NCI-H2029 treated with DMSO at 0.1 percent for 48 hours (cell line): ENCODE results near the gene DNAH8.
"Not testable (repeated sequence)": the region's sequence is repeated elsewhere in the genome, so short reads cannot be mapped to it uniquely, and the experiment has no call there.

ENCODE experiments used
- DNase-seq: peaks from one replicate; lab custom pipeline; 2025; lab: John Stamatoyannopoulos, UW

DNAH8 gene

DNA sequence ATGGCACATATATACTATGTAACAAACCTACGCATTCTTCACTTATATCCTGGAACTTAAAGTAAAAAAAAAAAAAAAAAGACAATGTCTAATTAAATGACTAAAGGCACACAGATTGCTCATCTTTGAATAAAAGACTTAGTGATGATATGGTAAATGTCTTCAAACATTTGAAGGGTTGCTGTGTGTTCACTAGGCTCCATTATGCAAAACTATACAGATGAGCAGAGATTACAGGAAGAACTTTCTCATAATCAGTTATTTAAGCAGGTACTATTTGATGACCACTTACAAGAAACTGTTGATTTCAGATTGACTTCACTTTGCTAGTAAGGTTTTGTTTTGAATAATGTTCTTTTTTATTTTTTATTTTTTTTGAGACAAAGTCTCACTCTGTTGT, 34.4 kb downstream of the DNAH8 start:
- no peak for DNase-seq

DNA sequence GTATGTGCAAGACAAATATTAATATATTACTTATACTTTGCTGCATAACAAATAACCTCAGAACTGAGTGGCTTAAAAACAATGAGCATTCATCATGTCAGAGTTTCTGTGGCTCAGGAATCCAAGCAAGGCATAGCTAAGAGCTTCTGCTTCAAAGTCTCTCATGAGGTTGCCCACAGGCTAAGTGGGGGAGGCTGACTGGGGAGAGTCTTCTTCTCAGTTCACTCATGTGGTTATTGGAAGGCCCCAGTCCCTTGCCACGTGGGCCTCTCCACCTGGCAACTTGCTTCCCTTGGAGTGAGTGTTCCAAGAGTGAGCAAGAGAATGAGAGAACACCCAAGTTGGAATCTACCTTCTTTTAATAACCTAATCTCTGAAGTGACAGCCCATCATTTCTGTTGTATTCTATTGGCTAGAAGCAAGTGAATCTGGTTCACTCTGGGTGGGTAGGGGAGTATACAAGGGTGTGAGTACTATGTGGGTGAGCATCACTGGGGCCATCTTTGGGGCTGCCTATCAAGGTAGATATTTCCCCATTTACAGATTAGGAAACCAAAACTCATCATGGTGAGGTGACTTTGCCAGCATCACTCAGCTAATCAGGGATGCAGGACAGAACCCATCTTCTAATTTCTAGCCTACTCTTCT, 36.0 kb downstream of the DNAH8 start:
- no peak for DNase-seq

DNA sequence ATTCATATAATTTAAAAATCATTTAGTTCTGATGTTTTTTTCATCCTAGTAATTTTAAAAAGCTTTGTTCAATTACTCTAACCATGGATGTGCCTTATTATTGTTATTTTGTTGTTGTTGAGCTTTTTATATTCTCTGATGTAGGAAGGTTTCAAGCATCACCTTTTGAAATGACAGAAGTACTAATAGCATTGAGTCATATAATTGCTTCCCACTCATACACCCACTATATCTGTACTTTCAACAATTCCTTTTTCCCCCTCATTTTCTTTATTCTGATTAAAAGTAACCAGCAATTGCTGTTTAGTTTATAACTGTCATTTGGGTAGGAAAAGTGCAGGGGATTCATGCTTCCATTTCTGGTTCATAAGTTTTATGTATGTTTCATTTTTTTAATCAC, 38.6 kb downstream of the DNAH8 start:
- DNase-seq: no peak

DNA sequence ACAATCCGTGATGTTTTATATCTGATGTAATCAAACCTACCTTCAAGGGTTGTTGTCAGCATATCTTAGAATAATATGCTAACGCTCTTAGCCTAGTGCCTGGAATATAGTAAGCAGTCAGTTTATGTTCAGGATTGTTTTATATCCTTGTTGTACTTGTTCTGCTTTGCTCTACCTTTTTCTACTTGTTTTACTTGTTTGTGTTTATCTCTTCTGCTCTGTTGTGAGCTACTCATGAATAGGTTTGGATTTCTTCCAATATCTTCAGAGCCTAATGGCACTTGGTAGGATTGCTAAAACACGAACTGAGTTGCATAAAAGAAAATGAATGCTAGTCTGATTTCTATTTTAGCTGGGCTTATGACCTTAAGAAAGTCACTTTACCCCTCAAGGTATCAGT, 40.1 kb downstream of the DNAH8 start:
- DNase-seq: no peak

DNA sequence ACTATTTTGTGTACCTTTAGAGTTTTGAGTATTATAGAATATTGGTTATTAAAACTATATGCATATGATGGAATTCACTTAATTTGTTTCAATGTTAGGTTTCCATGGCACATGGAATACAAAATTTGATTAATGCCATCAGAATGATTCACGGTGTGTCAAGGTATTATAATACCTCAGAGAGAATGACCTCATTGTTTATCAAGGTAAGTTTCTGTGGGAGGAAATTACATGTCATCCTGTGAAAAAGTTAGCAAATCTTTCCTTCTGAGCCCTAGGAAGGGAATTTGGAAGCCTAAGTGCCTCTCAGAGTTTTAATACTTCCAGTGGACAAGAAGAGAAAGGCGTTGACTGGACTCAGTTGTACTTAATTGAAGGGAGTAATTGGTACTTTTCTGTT, 40.8 kb downstream of the DNAH8 start:
- DNase-seq: no peak

DNA sequence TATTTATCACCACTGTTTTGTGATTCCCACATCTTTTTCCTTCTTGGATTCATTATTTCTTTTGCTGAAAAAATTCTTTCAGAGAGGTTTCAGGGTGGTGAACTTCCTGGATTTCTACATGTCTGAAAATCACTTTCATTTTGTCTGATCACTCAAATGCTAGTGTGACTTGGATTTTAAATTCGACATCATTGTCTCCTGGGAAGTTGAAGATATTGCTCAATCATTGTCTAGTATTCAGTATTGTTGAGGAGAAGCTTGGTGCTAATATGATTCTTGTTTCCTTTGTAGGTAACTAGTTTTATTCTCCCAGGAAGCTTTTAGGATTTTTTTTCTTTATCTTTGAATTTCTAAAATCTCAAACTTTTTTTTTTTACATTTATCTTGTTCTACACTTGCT, 45.0 kb downstream of the DNAH8 start:
- no peak for DNase-seq

DNA sequence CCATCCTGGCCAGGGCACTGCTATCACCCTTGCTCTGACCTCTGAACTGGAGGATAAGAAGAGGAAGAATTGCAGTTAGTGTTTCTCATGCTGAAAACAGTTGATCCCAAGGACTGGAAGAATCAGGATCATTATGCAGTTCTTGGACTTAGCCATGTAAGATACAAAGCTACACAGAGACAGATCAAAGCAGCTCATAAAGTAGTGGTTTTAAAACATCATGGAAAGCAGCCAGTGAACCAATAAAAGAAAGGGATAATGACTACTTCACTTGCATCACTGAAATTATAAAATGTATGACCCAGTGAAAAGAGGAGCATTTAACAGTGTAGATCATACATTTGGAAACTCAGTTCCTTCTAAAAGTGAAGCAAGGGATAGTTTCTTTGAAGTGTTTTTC, 47.7 kb downstream of the DNAH8 start:
- no peak for DNase-seq

DNA sequence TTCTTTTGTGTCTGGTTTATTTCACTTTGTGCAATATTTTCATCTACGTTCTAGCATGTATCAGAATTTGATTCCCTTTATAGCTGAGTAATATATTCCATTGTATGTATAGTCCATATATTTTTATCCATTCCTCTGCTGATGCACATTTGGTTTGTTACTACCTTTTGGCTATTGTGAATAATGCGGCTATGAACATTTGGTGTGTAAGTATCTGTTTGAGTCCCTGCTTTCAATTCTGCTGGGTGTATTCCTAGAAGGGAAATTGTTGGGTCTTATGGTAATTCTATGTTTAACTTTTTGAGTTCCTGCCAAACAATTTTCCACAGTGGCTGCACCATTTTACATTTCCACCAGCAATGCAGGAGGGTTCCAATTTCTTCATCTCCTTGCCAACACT, 52.4 kb downstream of the DNAH8 start:
- DNase-seq: no peak

DNA sequence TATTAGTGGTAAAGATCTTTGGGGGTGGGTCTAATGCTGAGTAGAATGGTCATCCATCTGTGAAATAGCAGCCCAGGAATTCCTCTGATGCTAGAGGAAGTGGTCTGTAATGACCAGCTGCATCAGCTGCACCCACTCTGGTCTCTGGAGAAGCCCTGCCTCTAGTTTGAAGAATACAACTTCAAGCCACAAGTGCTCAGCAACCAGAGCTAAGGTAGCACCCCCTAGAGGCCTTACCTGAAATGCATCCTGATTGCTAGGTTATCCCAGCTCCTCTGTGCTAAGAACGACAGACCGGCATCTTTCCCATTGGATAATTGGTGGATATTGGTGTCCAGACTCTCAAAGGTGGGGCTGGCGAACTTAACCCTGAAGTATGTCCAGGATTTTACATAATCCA, 58.2 kb downstream of the DNAH8 start:
- no peak for DNase-seq

DNA sequence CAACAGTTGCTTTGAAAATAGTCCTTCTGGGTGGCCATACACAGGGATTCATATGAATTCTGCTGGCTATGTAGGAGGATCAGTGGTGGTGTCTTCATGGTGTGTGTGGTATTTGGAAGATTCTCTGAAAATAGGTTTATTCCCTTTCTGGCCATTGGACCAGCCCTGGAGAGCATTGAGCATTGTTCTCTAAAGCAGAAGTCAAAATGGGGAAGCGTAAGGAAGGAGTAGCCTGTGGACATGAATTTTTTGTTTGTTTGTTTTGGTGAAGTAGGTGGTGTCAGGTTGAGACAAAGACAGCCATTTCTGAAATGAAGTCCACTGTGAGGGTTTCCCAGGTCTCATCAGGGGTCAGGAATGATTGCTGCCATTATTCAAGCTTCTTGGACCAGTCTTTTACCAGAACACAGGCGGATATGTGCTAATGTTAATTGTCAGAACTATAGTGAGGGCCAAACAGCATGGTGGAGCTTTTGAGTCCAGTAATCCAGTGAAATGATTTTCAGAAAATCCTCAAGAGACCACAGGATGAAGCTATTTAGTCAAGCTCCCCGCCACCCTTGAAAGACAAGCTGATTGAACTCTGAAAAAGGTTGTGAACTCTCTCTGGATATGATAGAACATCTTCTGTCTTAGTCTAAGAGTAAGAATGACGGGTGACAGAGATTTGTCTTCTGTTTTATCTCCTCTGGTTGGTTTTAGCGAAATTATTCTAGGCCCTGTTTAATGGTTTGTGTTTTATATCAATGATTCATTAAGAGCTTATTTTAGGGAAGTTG, 60.0 kb downstream of the DNAH8 start:
- DNase-seq: no peak

DNA sequence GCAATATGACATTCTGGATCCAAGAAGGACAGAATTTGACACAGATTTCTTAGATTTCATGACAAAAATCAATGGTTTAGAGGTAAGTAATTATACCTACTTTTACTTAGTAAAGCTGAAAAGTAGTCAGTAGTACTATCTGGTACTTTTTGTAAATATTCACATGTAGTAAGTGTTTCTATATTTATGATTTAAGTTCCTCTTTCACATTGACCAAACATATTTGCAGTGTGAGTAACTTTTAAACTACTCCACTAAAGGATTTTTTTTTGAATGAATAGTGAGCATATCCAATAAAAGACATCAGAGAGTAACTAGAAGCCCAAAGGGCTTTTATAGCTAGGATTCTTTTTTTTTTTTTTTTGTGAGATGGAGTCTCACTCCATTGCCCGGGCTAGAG, 60.8 kb downstream of the DNAH8 start:
- DNase-seq: no peak

DNA sequence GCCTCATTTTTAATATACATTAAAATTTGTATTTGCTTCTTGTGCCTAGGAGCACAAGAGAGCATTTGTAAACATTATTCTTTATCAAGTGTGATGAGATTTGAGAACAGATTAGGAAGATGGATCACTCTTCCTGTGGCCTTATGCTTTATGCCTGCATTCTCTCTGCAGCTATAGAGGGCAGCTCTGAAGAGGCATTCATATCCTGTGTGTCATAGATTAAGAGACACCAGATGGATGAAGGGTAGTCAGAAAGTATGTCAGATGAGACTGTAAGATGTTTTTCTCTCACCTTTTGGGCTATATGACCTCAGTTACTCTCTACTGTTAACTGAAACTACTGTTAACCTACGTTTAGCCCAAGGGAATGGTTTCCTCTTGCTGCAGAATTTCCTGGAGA, 61.4 kb downstream of the DNAH8 start:
- DNase-seq: no peak

DNA sequence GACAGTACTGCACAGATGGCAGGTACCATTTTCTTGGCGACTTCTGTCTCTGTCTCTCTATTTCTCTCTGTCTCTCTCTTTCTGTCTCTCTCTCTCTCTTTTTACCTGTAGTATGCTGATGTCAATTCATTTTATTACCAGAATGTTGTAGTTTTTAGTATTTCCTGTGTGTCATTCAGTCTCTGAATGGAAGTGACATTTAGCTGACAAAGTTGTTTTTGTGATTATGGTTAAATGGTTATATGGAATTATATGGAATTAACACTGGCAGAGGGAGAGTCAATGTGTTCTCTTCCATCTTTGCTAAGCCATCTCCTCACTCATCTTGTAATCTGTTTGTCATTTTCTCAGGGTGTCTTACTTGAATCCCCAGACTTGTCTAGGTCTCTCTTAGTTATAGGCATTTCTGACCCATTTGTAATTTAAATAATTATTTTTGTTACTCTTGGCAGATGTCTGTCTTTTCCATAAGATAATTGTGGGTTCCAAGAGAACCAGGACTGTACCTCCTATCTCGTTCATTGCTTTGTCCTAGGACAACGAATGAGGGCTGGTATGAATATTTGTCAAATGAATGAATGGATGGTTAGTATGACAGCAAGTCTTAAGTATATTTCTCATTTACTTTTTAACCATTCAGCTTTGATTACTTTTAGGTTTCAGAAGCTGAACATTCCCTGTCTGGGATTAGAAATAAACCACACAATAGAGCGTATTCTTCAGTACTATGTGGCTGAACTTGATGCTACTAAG, 64.4 kb downstream of the DNAH8 start:
- DNase-seq: no peak

DNA sequence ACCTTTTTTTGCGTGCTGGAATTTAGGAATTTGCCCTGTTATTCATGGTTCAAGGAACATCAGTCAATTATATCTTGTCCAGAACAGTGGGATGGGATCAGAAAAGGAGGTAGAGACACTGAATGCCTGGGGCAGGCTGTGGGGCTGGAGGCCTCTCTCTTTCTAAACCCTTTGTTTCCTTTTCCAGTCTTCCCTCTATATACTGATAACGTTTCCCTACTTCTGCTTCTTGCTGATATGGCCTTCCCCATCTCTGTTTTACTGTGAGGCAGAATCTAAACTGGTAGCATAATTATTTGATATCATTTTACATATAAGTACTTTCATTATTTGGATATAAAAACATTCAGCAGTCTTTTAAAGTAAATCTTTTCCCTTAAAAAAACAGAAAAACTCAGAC, 67.5 kb downstream of the DNAH8 start:
- DNase-seq: no peak

DNA sequence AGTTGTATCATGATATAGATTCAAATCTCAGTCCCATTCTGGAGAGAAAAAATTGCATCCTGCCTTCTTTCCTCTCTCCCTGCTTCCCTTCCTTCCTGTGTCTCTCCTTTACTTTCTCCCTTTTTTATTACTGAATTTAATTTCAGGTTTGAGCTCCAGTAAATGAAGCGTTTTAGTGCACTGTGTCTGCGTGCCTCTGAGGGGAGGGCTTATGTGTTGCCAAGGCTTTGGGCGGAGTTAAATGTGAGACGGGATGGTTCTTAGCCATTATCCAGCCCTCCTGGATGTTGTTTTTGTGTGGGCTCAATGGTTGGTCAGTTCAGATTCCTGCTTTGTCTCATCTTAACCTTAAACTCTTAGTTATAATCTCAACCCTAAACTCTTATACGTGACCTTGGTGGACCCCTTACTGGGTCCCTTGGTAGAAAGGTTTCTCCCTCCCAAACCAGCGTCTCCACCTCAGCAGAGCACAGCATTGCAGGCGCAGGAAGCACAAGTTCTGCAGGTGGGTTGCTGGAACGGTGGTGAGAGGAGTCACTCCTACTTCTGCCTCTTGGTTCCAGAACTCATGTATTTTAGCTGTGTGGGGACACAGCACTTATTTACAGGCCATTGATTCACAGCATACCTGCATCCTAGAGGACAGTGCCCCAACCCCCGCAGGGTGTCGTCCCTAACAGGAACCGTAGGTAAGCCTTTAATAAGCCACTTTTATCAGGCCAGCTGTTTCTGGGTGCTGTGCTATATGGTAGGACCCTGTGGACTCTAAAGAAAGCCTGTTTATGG, 68.5 kb downstream of the DNAH8 start:
- DNase-seq: no peak

DNA sequence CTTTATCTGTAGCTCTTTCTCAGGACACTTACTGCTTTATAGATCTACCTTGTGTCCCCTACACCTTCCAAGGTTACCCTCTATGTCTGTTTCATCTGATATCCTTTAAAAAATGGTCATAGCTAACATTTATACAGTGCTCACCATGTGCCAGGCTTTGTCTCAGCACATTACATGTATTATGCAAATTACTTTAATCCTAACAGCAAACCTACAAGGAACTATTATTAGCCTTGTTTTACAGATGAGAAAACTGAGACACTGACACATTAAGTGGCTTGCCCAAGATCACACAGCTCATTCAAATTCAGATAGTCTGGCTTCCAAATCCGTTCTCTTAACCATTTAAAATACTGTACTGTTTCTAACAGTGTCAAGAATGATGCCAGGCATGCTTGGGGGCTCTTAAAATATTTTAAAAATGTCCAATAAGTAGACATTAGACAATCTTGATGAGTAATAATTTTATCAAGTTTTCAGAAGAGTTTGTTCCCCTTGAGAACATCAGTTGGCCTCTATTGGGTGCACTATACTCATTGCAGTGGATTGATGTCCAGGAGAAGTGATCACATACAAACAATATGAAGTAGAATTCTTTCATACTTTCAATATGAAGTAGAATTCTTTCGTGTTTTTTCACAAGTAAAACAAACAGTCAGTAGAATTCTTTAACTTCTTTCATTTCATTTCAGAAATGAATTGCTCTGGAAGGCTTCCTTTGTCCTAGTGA, 69.6 kb downstream of the DNAH8 start:
- DNase-seq: no peak

DNA sequence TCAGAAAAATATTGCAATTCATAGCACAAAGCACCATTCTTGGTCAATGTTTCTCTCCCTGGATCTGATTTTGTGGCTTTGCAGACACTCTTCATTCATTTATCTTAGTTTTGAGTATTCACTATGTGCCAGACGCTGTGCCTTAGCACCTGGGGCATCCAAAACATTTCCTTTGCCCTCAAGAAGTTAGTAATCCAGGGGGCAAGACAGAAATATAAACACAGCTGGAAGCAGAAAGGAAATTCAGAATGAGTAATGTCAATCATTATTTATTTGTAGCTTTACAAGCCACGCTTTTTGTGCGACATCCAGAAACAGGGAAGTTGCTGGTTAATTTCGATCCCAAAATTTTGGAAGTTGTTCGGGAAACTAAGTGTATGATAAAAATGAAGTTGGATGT, 71.4 kb downstream of the DNAH8 start:
- no peak for DNase-seq

DNA sequence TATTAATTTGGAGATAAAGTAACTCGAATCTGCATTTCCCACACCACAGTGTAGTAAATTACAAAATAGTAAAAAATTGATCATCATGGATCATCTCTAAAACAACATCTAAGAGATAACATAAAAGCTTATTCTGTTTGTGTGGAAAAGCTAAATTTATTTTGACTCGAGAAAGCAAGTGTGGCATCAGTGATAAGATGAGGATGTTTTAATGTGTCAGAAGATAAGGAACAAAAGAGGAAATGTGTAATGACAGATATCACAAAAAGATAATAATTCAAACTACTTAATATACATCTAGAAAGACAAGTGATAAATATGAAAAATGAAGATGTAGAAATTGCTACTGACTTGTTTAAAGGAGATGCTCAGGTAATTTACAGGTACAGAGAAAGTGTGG, 74.1 kb downstream of the DNAH8 start:
- DNase-seq: no peak

DNA sequence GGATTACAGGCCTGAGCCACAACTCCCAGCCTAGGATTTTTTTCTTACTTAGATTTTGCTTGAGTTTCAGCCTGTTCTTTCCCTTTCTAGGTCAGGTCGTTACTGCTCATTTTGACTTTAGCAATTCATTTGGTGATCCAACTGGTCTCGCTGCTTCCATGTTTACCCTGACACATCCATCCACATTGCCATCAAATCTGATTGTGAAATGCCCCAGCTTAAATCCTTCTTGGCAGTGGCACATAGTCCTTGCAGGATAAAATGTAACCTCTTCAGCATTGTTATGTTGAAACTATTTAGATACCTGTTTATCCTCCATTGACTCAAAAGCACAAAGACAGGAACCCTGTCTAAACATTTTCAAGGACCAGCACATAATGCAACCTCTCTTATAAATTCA, 77.2 kb downstream of the DNAH8 start:
- DNase-seq: no peak

DNA sequence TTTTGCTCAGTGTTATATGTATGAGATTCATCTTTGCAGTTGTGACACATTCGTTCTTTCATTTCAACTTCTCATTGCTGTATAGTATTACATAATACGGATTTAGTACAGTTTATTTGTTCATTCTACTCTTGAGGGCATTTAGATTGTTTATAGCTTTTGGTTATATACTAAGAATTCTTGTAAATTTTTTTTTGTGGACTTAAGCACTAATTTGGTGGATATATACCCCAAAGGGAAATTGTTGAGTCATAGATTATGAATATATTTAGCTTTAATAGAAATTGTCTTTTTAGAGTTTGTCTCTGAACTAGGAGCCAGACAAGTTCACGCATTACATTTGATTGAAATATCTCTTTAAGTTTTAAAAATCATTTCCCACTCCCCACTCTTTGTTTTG, 79.6 kb downstream of the DNAH8 start:
- DNase-seq: no peak

DNA sequence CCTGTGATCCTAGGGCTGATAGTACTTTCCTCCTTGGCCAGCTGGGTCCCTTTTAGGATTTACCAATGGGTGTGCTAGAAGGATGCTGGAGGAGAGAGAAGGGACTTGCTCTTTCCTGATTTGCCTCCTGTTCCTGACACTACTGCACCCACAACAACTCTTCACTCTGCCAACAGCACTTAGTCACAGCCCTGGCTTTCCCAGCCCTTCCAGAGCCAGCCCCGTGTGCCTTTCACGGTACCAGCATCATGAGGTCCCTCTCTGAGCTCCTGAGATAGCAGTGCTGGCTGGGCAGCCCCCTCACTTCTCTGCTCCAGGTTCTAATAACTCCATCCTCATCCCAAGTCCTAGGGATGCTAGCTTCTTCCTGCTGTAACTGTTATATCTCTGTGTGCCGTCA, 80.9 kb downstream of the DNAH8 start:
- DNase-seq: no peak

DNA sequence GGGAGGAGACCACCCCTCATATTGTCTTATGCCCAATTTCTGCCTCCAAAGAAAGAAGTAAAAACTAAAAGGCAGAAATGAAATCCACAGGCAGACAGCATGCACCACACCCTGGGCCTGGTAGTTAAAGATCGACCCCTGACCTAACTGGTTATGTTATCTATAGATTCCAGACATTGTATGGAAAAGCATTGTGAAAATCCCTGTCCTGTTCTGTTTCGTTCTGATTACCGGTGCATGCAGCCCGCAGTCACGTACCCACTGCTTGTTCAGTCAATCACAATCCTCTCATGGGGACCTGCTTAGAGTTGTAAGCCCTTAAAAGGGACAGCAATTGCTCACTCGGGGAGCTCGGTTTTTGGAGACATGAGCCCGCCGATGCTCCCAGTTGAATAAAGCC, 81.3 kb downstream of the DNAH8 start:
- DNase-seq: not testable (repeated sequence)
